ENCODE results near the gene CNTNAP2.
"Not testable (repeated sequence)": the region's sequence is repeated elsewhere in the genome, so short reads cannot be mapped to it uniquely, and the experiment has no call there.

Gene CNTNAP2

DNA sequence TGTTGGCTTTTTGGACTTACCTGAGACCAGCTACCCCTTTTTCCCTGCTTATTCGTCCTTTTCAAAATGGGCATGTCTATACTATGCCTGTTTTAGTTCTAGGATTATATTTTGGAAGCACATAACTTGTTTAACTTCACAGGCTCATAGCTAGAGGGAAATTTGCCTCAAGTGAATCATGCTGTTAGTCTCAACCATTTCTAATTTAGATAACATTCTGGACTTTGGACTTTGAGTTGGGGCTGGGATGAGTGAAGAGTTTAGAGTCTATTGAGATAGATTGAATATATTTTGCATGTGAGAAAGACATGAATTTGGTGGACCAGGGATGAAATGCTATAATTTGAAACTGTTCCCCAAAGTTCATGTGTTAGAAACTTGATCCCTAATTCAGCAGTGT lies 1919.3 kb downstream of the CNTNAP2 start:
- no peak for DNase-seq (ENCODE audit: low spot score)

- no peak for DNase-seq (ENCODE audit: low spot score)
Measured at GRCh38 chr7:148037044-148037443, 1920.4 kb downstream of the CNTNAP2 start.

DNA sequence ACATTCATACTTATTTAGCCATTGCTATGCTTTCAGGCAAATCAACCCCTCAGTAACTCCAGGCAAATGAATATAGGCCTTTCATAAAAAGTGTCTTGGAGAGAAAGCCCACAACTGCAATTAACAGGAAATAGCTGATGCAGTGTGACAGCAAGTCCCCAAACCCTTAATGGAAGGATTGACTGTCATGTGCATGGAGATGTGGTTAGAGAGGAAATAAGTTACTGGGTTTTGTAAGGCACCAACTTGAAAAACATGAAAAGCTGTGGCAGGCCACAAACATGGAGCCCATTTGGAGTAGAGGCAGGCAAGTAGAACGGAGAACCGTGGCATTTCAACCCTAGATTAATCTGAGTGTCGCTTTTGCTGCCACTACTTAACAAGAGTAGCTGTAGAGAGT lies 1924.6 kb downstream of the CNTNAP2 start:
- DNase-seq (ENCODE audit: low spot score) = no peak

GRCh38 chr7:148042935-148043631 lies 1926.5 kb downstream of the CNTNAP2 start:
- DNase-seq (ENCODE audit: low spot score) = no peak

- peak; percentile 50 for DNase-seq (ENCODE audit: low spot score)
Measured at GRCh38 chr7:148044173-148044572, 1927.6 kb downstream of the CNTNAP2 start.

GRCh38 chr7:148045521-148045920 lies 1928.9 kb downstream of the CNTNAP2 start:
- no peak for DNase-seq (ENCODE audit: low spot score)

- no peak for DNase-seq (ENCODE audit: low spot score)
Measured at GRCh38 chr7:148049068-148049467, 1932.5 kb downstream of the CNTNAP2 start.

DNA sequence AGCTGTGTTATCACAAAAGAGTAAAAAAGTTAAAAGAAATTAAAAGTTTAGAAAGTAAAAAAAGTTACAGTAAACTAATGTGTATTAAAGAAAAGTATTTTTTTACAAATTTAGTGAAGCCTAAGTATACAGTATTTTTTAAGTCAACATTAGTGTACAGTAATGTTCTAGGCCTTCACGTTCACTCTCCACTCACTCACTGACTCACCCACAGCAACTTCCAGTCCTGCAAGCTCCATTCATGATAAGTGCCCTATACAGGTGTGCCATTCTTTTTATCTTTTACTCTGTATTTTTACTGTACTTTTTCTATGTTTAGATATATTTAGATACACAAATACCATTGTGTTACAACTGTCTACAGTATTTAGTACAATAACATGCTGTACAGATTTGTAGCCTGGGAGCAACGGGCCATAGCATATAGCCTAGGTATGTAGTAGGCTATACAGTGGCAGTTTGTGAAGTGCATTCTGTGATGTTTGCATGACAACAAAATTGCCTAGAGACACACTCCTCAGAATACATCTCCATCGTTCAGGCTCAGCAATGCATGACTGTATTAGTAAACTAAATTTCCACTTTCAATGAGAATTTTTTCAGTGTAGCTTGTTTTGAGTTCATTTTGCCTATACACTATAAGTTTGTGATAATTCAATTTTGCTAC lies 1934.0 kb downstream of the CNTNAP2 start:
- no peak for DNase-seq (ENCODE audit: low spot score)

GRCh38 chr7:148056406-148056805 lies 1939.8 kb downstream of the CNTNAP2 start:
- no peak for DNase-seq (ENCODE audit: low spot score)

- DNase-seq (ENCODE audit: low spot score) = peak; percentile 31
Measured at GRCh38 chr7:148058092-148058491, 1941.5 kb downstream of the CNTNAP2 start.

GRCh38 chr7:148058753-148059152 lies 1942.2 kb downstream of the CNTNAP2 start:
- DNase-seq (ENCODE audit: low spot score) = no peak

DNA sequence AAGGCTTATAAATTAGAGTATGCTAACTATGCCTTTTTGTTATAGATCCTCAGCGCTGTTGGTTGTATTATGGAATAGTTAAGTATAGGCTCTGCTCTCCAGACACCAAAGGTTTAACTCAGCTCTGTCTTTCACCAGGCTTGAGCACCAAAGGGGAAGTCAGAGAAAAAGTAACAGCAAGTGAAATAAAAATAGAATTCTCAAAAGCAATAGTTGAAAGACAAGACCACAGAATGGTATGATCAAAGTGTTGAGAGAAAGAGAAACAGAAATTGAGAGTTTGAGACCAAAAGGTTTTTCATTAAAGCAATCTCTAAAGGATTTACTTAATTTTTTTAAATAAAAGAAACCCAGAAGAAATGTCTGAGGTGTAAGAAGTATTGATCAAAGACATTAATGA lies 1944.1 kb downstream of the CNTNAP2 start:
- DNase-seq (ENCODE audit: low spot score) = no peak

- not testable (repeated sequence) for DNase-seq (ENCODE audit: low spot score)
Measured at GRCh38 chr7:148078111-148078510, 1961.5 kb downstream of the CNTNAP2 start.

DNA sequence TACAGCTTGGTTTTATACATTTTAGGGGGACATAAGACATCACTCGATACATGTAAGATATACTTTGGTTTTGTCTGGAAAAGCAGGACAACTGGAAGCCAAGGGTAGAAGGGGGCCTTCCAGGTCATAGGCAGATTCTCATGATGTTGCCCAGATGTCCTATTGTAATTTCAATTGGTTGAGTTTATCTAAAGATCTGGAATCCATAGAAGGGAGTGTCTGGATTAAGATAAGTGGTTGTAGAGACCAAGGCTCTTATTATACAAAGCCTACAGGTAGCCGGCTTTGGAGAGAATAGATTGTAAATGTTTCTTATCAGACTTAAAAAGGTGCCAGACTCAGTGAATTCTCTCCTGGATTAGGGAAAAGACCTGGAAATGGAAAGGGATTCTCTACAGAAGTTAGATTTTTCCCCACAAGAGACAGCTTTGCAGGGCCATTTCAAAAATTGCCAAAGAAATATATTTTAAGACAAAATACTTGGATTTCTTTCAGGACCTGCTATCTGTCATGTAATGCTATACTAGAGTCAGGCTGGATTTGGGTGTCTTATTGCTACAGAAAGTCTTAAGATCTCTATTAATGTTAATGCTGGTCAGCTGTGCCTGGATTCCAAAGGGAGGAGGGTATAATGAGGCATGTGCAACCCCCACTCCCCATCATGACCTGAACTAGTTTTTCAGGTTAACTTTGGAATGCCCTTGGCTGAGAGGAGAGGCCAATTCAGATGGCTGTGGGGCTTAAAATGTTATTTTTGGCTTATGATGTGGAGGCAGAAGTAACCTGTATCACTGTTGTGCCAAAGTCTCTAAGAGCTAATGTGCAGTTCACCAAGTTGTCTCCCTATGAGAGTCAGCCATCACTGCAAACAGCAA lies 1962.8 kb downstream of the CNTNAP2 start:
- DNase-seq (ENCODE audit: low spot score) = no peak

- DNase-seq (ENCODE audit: low spot score) = no peak
Measured at GRCh38 chr7:148083448-148083847, 1966.8 kb downstream of the CNTNAP2 start.

DNA sequence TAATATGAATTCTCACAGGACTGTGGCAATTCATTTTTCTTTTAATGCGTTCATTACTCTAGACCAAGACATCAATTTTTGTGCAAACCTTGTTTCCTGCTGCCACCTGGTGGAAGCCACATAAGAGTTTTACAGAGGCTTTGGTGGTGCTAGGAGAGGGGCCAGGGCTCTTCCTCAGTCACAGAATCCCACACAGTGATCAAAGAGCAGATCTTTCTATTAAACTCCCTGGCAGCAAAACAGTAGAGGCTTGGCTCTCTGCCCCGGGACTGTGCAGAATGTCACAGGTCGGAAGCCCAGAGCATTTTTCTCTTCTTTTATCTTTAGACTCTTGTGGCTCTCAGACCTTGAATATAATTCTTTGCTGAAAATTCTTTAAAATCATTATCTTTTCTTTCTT lies 1967.5 kb downstream of the CNTNAP2 start:
- peak; percentile 66 for DNase-seq (ENCODE audit: low spot score)

DNA sequence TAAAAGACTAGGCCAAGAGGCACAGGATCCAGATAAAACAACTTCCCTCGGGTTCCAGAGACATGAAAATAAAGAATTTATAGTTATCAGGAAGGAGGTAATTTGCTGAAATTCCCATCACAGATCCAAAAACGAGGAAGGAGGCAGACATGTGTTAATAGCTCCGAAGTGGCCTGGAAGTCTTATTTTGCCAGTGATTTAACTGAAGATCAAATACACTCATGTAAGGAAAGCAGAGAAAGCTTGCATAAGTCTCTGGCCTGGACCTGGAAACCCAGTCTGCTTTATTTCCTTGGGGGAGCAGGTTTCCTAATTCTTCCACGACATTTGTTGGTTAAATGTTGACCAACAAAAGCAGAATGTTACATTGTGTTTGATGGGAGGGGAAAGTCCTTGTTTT lies 1975.3 kb downstream of the CNTNAP2 start:
- DNase-seq (ENCODE audit: low spot score) = no peak

DNA sequence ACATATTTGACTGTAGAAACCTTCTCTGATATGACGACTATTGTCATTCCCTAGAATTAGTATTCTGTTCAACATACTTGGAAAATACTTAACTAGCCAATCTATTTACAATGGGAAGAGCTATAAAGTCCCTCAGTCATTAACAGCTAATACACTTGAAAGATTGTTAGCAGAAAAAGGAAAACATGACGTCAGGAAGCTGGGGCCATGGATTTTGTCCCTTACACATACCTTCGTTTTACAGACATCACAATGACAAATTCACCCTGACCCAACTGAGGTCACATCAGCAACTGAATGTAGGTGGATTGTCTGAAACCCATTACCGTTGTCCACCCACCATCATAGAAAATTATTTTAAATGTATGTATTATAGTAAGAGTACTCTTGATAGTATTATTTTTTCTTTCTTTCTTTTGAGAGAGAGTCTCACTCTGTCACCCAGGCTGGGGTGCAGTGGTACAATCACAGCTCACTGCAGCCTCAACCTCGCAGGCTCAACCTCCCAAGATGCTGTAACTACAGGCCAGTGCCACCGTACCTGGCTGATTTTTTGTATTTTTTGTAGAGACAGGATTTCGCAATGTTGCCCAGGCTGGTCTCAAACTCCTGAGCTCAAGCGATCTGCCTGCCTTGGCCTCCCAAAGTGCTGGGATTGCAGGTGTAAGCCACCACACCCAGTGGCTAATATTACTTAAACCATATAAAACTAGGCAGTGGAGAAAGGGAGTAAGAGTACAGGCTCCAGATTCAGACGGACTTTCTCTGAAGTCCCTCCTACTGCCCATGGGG lies 1977.0 kb downstream of the CNTNAP2 start:
- DNase-seq (ENCODE audit: low spot score) = no peak

GRCh38 chr7:148095066-148095465 lies 1978.5 kb downstream of the CNTNAP2 start:
- DNase-seq (ENCODE audit: low spot score) = no peak

GRCh38 chr7:148104136-148104716 lies 1987.6 kb downstream of the CNTNAP2 start:
- DNase-seq (ENCODE audit: low spot score) = no peak

DNA sequence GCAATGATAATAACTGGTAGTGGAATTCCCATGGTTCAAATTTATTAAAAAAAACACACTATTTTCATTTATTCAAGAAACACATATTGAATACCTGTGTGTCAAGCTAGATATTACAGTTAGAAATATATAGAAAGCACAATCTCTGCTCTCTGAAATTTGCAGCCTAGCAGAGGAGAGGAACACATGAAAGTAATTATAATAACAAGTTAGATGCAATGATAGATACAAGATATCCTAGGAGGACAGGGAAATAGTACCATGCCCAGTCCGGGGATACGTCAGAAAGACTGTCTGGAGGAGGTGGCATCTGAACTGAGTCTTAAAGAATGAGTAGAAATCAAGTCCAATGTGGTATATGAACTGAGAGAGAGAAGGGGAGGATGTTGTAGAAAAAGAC lies 1988.3 kb downstream of the CNTNAP2 start:
- no peak for DNase-seq (ENCODE audit: low spot score)

- no peak for DNase-seq (ENCODE audit: low spot score)
Measured at GRCh38 chr7:148105853-148106252, 1989.3 kb downstream of the CNTNAP2 start.
